H1 (cell line): Measurements from ENCODE around the gene UBE2O. TPM values are rescaled to one million over a fixed set of nuclear protein-coding genes. Genes with fewer than 3 reads are reported as not detected.

Source experiments
- CTCF ChIA-PET: fragments of 300-600 bp; sonication (Branson Sonifier 250); formaldehyde crosslinking; loops from one replicate; lab custom pipeline; 2021; ENCODE audit not compliant: partially characterized antibody; lab: Charles Lee
- POLR2A ChIA-PET: fragments of 300-600 bp; sonication (Branson Sonifier 250); formaldehyde crosslinking; loops from one replicate; lab custom pipeline; 2021; ENCODE audit warnings: inconsistent platforms; ENCODE audit not compliant: partially characterized antibody; lab: Charles Lee
- DNase-seq, 2 experiments: peaks; one replicate each; pipeline versions ENCODE4 v3.0.0 to v3.0.0-alpha.2; 2010 to 2022; ENCODE audit warnings: low spot score in 2 of 2, low read depth in 1 of 2, mixed read lengths in 1 of 2
- FAIRE-seq: peaks from 2 replicates; lab custom pipeline; 2011; peaks lifted over from hg19 to GRCh38; lab: Jason Lieb, UNC
- H2AFZ ChIP-seq: 2 replicates; pipeline ENCODE4 v1.8.1; 2012; ENCODE audit warnings: low read length, inconsistent platforms
- H2AK5ac ChIP-seq: 2 replicates; pipeline ENCODE4 v1.6.1; 2013; ENCODE audit warnings: low read depth, low read length
- H2BK120ac ChIP-seq: replicated peaks from 2 replicates; pipeline ENCODE3; 2013; ENCODE audit warnings: low read depth, low read length, inconsistent platforms
- H2BK12ac ChIP-seq: 2 replicates; pipeline ENCODE4 v1.6.1; 2013; ENCODE audit warnings: low read depth, low read length
- H2BK15ac ChIP-seq: 2 replicates; pipeline ENCODE4 v1.6.1; 2013; ENCODE audit warnings: low read length
- H2BK20ac ChIP-seq: 2 replicates; pipeline ENCODE4 v1.6.1; 2013; ENCODE audit warnings: low read length
- H2BK5ac ChIP-seq: 2 replicates; pipeline ENCODE4 v1.6.1; 2013; ENCODE audit warnings: low read depth, low read length
- H3K14ac ChIP-seq: 2 replicates; pipeline ENCODE4 v1.6.1; 2013; ENCODE audit warnings: inconsistent platforms; ENCODE audit not compliant: insufficient read length
- H3K18ac ChIP-seq: 2 replicates; pipeline ENCODE4 v1.6.1; 2013; ENCODE audit warnings: low read length; ENCODE audit errors: extremely low read depth
- H3K23ac ChIP-seq: 2 replicates; pipeline ENCODE4 v1.6.1; 2013; ENCODE audit warnings: inconsistent platforms; ENCODE audit not compliant: insufficient read length
- H3K23me2 ChIP-seq: 2 replicates; pipeline ENCODE4 v1.6.1; 2013; ENCODE audit warnings: low read depth, low read length
- H3K27ac ChIP-seq: 2 replicates; pipeline ENCODE4 v1.6.1; 2011; ENCODE audit warnings: low read depth, low read length, inconsistent platforms
- H3K27me3 ChIP-seq, 4 experiments: replicated peaks in 1 of 4; 1 replicate in 1 of 4; 2 replicates in 3 of 4; pipeline versions ENCODE4 v1.6.1 to v1.8.1; 2011 to 2013; ENCODE audit warnings: low read length in 3 of 4, mild to moderate bottlenecking in 3 of 4, inconsistent platforms in 2 of 4, mixed read lengths in 2 of 4, moderate library complexity in 1 of 4; ENCODE audit not compliant: control insufficient read depth in 3 of 4, insufficient read depth in 3 of 4; ENCODE audit errors: extremely low read depth in 1 of 4
- H3K36me3 ChIP-seq, 4 experiments: 2 replicates each; pipeline versions ENCODE4 v1.6.1 to v1.8.1; 2011 to 2013; ENCODE audit warnings: mild to moderate bottlenecking in 4 of 4, low read length in 3 of 4, moderate library complexity in 2 of 4, control low read depth in 1 of 4, inconsistent platforms in 1 of 4; ENCODE audit not compliant: insufficient read depth in 4 of 4, control insufficient read depth in 2 of 4
- H3K4ac ChIP-seq: replicated peaks from 2 replicates; pipeline ENCODE3; 2013; ENCODE audit warnings: low read length, low read depth, mixed read lengths, inconsistent platforms; ENCODE audit not compliant: insufficient read length
- H3K4me1 ChIP-seq, 4 experiments: replicated peaks in 1 of 4; 1 replicate in 1 of 4; 2 replicates in 3 of 4; pipeline versions ENCODE4 v1.6.1 to v1.8.1; 2011 to 2013; ENCODE audit warnings: low read length in 3 of 4, inconsistent platforms in 2 of 4, mixed read lengths in 1 of 4; ENCODE audit not compliant: insufficient read depth in 4 of 4, control insufficient read depth in 3 of 4
- H3K4me2 ChIP-seq, 2 experiments: 2 replicates each; pipeline versions ENCODE4 v1.6.1 to v1.8.1; 2011 to 2013; ENCODE audit warnings: low read depth in 2 of 2, low read length in 2 of 2, control low read depth in 1 of 2, inconsistent platforms in 1 of 2, mild to moderate bottlenecking in 1 of 2; ENCODE audit not compliant: insufficient read depth in 1 of 2
- H3K4me3 ChIP-seq, 4 experiments: fragments of 200-600, 300-600 bp in 1 of 4; sonication (generic), shearing (Covaris generic), sonication (Bioruptor Twin) in 1 of 4; 2 replicates each; pipeline versions ENCODE4 v1.5.1 to v1.8.1; 2011 to 2016; ENCODE audit warnings: low read length in 4 of 4, low read depth in 3 of 4, control low read depth in 2 of 4, inconsistent platforms in 2 of 4, mild to moderate bottlenecking in 2 of 4, mixed read lengths in 1 of 4, moderate library complexity in 1 of 4; ENCODE audit not compliant: insufficient read depth in 2 of 4; ENCODE audit errors: extremely low read depth in 1 of 4
- H3K56ac ChIP-seq: replicated peaks from 2 replicates; pipeline ENCODE3; 2013; ENCODE audit warnings: low read depth, mild to moderate bottlenecking, mixed read lengths, low read length, inconsistent platforms; ENCODE audit not compliant: insufficient read length
- H3K79me1 ChIP-seq: 2 replicates; pipeline ENCODE4 v1.6.1; 2013; ENCODE audit warnings: low read depth, low read length, control low read depth
- H3K79me2 ChIP-seq, 2 experiments: 2 replicates each; pipeline versions ENCODE4 v1.6.1 to v1.8.1; 2012 to 2013; ENCODE audit warnings: low read length in 2 of 2, mild to moderate bottlenecking in 2 of 2, inconsistent platforms in 1 of 2; ENCODE audit not compliant: insufficient read depth in 2 of 2, control insufficient read depth in 1 of 2
- H3K9ac ChIP-seq, 4 experiments: replicated peaks in 1 of 4; 1 replicate in 1 of 4; 2 replicates in 3 of 4; pipeline versions ENCODE4 v1.6.1 to v1.8.1; 2011 to 2013; ENCODE audit warnings: low read depth in 3 of 4, low read length in 3 of 4, control low read depth in 2 of 4, mild to moderate bottlenecking in 2 of 4, moderate library complexity in 2 of 4, inconsistent platforms in 1 of 4; ENCODE audit errors: extremely low read depth in 1 of 4
- H3K9me3 ChIP-seq, 2 experiments: 2 replicates each; pipeline versions ENCODE4 v1.6.1 to v1.8.1; 2012 to 2013; ENCODE audit warnings: mild to moderate bottlenecking in 2 of 2, moderate library complexity in 2 of 2, control low read depth in 1 of 2, inconsistent platforms in 1 of 2, low read depth in 1 of 2, low read length in 1 of 2, mixed read lengths in 1 of 2; ENCODE audit not compliant: insufficient read depth in 2 of 2
- H4K20me1 ChIP-seq, 2 experiments: replicated peaks in 1 of 2; 2 replicates each; pipeline versions ENCODE3 to v1.8.1; 2011 to 2013; ENCODE audit warnings: inconsistent platforms in 2 of 2, low read length in 2 of 2, mild to moderate bottlenecking in 1 of 2; ENCODE audit not compliant: insufficient read depth in 2 of 2, control insufficient read depth in 1 of 2
- H4K5ac ChIP-seq: 2 replicates; pipeline ENCODE4 v1.6.1; 2013; ENCODE audit warnings: low read length, low read depth, mixed read lengths, inconsistent platforms; ENCODE audit not compliant: insufficient read length
- H4K8ac ChIP-seq: 2 replicates; pipeline ENCODE4 v1.8.0; 2013; ENCODE audit warnings: mild to moderate bottlenecking, moderate library complexity, low read length, inconsistent platforms; ENCODE audit not compliant: insufficient read depth; ENCODE audit errors: extremely low read depth
- H4K91ac ChIP-seq: replicated peaks from 2 replicates; pipeline ENCODE3; 2013; ENCODE audit warnings: low read length, mixed read lengths, inconsistent platforms; ENCODE audit not compliant: insufficient read length
- BCL11A ChIP-seq, 2 experiments: IDR thresholded peaks; one replicate each; pipeline ENCODE4 v1.6.1; 2011; ENCODE audit warnings: low read depth in 2 of 2, low read length in 2 of 2, mild to moderate bottlenecking in 2 of 2
- E2F6 ChIP-seq: IDR thresholded peaks from 2 replicates; pipeline ENCODE4 v1.6.1; 2012; ENCODE audit warnings: inconsistent platforms
- EGR1 ChIP-seq: IDR thresholded peaks from 2 replicates; pipeline ENCODE4 v1.6.1; 2011; ENCODE audit warnings: low read depth, low read length, borderline replicate concordance
- HDAC6 ChIP-seq: IDR thresholded peaks from one replicate; pipeline ENCODE4 v1.7.1; 2012; ENCODE audit warnings: low read depth, mild to moderate bottlenecking, inconsistent platforms, low read length, moderate library complexity
- JUND ChIP-seq: IDR thresholded peaks from 2 replicates; pipeline ENCODE4 v1.6.1; 2011; ENCODE audit warnings: mild to moderate bottlenecking, improper control_type of control experiment, low read length
- KDM5A ChIP-seq: fragments of 200-600 bp; IDR thresholded peaks from 2 replicates; pipeline ENCODE4 v1.7.1; 2012; ENCODE audit warnings: mild to moderate bottlenecking, low read length, inconsistent platforms, mixed read lengths
- PHF8 ChIP-seq: fragments of 200-600 bp; sonication (generic); conservative IDR thresholded peaks from 2 replicates; pipeline ENCODE4 v1.7.1; 2012; ENCODE audit warnings: low read depth, mild to moderate bottlenecking, inconsistent platforms, low read length, moderate library complexity
- POLR2A ChIP-seq, 2 experiments: IDR thresholded peaks; 1 replicate in 1 of 2; 2 replicates in 1 of 2; pipeline ENCODE4 v1.6.1; 2011; ENCODE audit warnings: low read depth in 2 of 2, low read length in 2 of 2, mild to moderate bottlenecking in 2 of 2; ENCODE audit errors: control extremely low read depth in 1 of 2
- POU5F1 ChIP-seq: IDR thresholded peaks from 2 replicates; pipeline ENCODE4 v1.6.1; 2011; ENCODE audit warnings: low read depth, mild to moderate bottlenecking, low read length, moderate library complexity
- SAP30 ChIP-seq: fragments of 300-600 bp; sonication (generic); IDR thresholded peaks from 2 replicates; pipeline ENCODE4 v1.7.1; 2012; ENCODE audit warnings: low read length, moderate library complexity, mild to moderate bottlenecking, inconsistent platforms; ENCODE audit not compliant: insufficient read depth, insufficient replicate concordance
- SIN3A ChIP-seq, 2 experiments: IDR thresholded peaks in 1 of 2; conservative IDR thresholded peaks in 1 of 2; 2 replicates each; pipeline ENCODE4 v1.6.1; 2011 to 2012; ENCODE audit warnings: low read length in 2 of 2, improper control_type of control experiment in 1 of 2, low read depth in 1 of 2, mild to moderate bottlenecking in 1 of 2
- SUZ12 ChIP-seq: fragments of 200-600 bp; sonication (generic); IDR thresholded peaks from 2 replicates; pipeline ENCODE4 v1.6.1; 2012; ENCODE audit warnings: mild to moderate bottlenecking, inconsistent platforms, low read length, moderate library complexity, mixed read lengths
- TAF7 ChIP-seq: optimal IDR thresholded peaks from 2 replicates; pipeline ENCODE3; 2011; ENCODE audit warnings: low read depth, mild to moderate bottlenecking, inconsistent platforms, low read length, moderate library complexity, borderline replicate concordance
- WGBS, 2 experiments: shearing (Covaris generic) in 1 of 2; methylation state at CpG; one replicate each; pipeline versions ENCODE4 v1.1.6 to v1.1.7; 2013 to 2015; ENCODE audit warnings: low lambda C conversion rate in 2 of 2, mixed read lengths in 2 of 2, inconsistent platforms in 1 of 2, low coverage in 1 of 2, missing lambda C conversion rate in 1 of 2; ENCODE audit not compliant: insufficient replicate concordance in 2 of 2, insufficient coverage in 1 of 2, insufficient read length in 1 of 2; ENCODE audit errors: extremely low coverage in 1 of 2, missing lambda C conversion rate in 1 of 2; 5-methylcytosine and 5-hydroxymethylcytosine counted together
- polyA plus RNA-seq, 7 experiments: library from polyadenylated mRNA; depleted of rRNA in 3 of 7; stranded (reverse) in 5 of 7; unstranded in 2 of 7; fragments of >200 nt in 5 of 7; fragments of 200-250 nt in 2 of 7; gene quantifications; 1 replicate in 5 of 7; 2 replicates in 1 of 7; 4 replicates in 1 of 7; pipeline versions ENCODE4 v1.2.1 to v1.2.3, GENCODE V29; 2011 to 2013; ENCODE audit warnings: missing spikeins in 2 of 7, mixed read lengths in 2 of 7
- total RNA-seq: library from RNA; stranded (reverse); fragmentation: NEBNext Ultra II Directional; extraction: Animal tissue kit (Norgen Biotek cat#: 25700); gene quantifications from 2 replicates; pipeline ENCODE4 v1.2.1, GENCODE V29; 2021

UBE2O gene
- total and polyA plus RNA-seq, 2 of the 8 experiments (the other 6 are each of a cell fraction or from before 2014, with no cell fraction given): 24.4 to 63.0 TPM

DNA sequence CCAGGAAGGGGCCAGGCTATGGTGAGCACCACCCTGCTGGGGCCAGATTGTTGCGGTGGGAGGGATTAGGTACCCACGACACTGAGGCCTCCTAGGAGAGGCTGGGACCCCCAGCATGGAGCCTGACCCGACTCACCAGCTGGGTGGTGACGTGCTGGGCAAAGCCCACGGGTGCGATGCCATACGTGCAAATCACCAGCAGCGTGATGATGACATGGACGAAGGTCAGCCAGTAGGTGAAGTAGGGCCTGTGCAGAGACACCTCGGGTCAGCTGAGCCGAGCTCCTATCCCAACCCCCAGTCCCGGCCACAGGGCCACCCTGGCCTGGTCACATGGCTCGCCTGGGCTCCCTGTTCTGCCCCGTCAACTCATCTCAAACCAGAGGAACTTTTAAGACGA, 21.9 kb upstream of the UBE2O start:
- H3K79me1 ChIP-seq: no peaks in the 10 kb centered on the region
- no peak overlapping the region for H4K91ac ChIP-seq
- no peaks in the 10 kb centered on the region for H3K79me2 ChIP-seq
- peaks cover 0 to 10% of the 10 kb centered on the region in 2 experiments for H4K20me1 ChIP-seq
- FAIRE-seq (no peak), DNase-seq (no peak)
- 93% methylated on average over 15 of the region's 15 CpGs; no CpG with 5 or more reads in 1 of the 2 experiments for WGBS, 2 experiments
- H3K14ac ChIP-seq: no peak overlapping the region
- no peak overlapping the region for H3K56ac ChIP-seq
- H4K5ac ChIP-seq: no peak overlapping the region
- no peak overlapping the region for H2BK5ac ChIP-seq
- no peak overlapping the region for H2BK20ac ChIP-seq
- H3K4me2 ChIP-seq: no peak overlapping the region
- no peak overlapping the region for H3K23ac ChIP-seq
- no peak overlapping the region for H2BK120ac ChIP-seq
- no peak overlapping the region for H2AFZ ChIP-seq
- H2BK12ac ChIP-seq: no peak overlapping the region
- H3K9me3 ChIP-seq: no peaks in the 10 kb centered on the region
- no peaks in the 10 kb centered on the region for H3K23me2 ChIP-seq
- no peak overlapping the region for H3K27ac ChIP-seq
- no peak for TF ChIP-seq PHF8
- TF ChIP-seq POU5F1: no peak
- no peak for TF ChIP-seq BCL11A (IDR thresholded peaks at IDR 0.05; ENCODE audit: low read depth in 2 of 2, low read length in 2 of 2)
- TF ChIP-seq KDM5A: no peak
- no peak for TF ChIP-seq E2F6
- TF ChIP-seq SAP30: no peak
- TF ChIP-seq SIN3A (conservative IDR thresholded peaks at IDR 0.05 in 1 of 2, IDR thresholded peaks at IDR 0.05 in 1 of 2; ENCODE audit: low read depth in 1 of 2, low read length in 2 of 2): no peak
- TF ChIP-seq HDAC6: no peak
- no peak for TF ChIP-seq TAF7
- TF ChIP-seq SUZ12: no peak
- no peak for TF ChIP-seq JUND
- TF ChIP-seq POLR2A (IDR thresholded peaks at IDR 0.05; ENCODE audit: control extremely low read depth in 1 of 2, low read depth in 2 of 2, low read length in 2 of 2): no peak
- no peak for TF ChIP-seq EGR1
- TF ChIP-seq, all 59 proteins: peak for 0
- Histone ChIP-seq H2BK15ac (no peak overlapping the region), H3K36me3 (peaks cover 0 to 13% (median 1%) of the 10 kb centered on the region in 4 experiments; a peak in 2 of 8 replicates), H3K9ac (no peak overlapping the region), H3K18ac (no peak overlapping the region), H3K27me3 (no peaks in the 10 kb centered on the region), H3K4me1 (no peaks in the 10 kb centered on the region), H4K8ac (no peak overlapping the region), H2AK5ac (no peak overlapping the region), H3K4ac (no peak overlapping the region), H3K4me3 (no peak overlapping the region)
- ChIA-PET CTCF (interaction anchor here (0.6 to 11.0 kb wide), 13 partner anchors 9 to 72 kb away, joined by 3 to 192 read pairs (median 3); partner anchors contain the start of gene RHBDF2), POLR2A (interaction anchor here (0.5 to 1.3 kb wide), 3 partner anchors 16 to 40 kb away, joined by 3 to 6 read pairs (median 3); no protein-coding TSS in a partner anchor)
